ENCODE measurements around the gene ZNF443.
"Not testable (repeated sequence)": the region's sequence is repeated elsewhere in the genome, so short reads cannot be mapped to it uniquely, and the experiment has no call there.

Gene ZNF443

GRCh38 chr19:12448808-12449207, 8.0 kb upstream of the ZNF443 start:
- TF ChIP-seq CTCF (IDR thresholded peaks at IDR 0.05; ENCODE audit: low read length, missing control alignments), result no peak
- H3K4me3 ChIP-seq (replicated peaks; ENCODE audit: low read depth, low read length), result no peak overlapping the region
- DNase-seq (ENCODE audit: low read depth), result no peak

GRCh38 chr19:12439686-12440540, 908 bp downstream of the ZNF443 start:
- H3K4me3 ChIP-seq (replicated peaks; ENCODE audit: low read depth, low read length), result peak overlapping the region; percentile 79
- DNase-seq (ENCODE audit: low read depth), result peak; percentile 8

- H3K4me3 ChIP-seq (replicated peaks; ENCODE audit: low read depth, low read length); DNase-seq (ENCODE audit: low read depth): not testable (repeated sequence)
Observed at GRCh38 chr19:12430726-12431299, 10.0 kb downstream of the ZNF443 start.

GRCh38 chr19:12425888-12426274, 14.9 kb downstream of the ZNF443 start:
- no peak for DNase-seq (ENCODE audit: low read depth)
- TF ChIP-seq CTCF (IDR thresholded peaks at IDR 0.05; ENCODE audit: low read length, missing control alignments), result no peak
- H3K4me3 ChIP-seq (replicated peaks; ENCODE audit: low read depth, low read length), result no peak overlapping the region

GRCh38 chr19:12425236-12425887, 15.5 kb downstream of the ZNF443 start:
- no peak for TF ChIP-seq CTCF (IDR thresholded peaks at IDR 0.05; ENCODE audit: low read length, missing control alignments)
- H3K4me3 ChIP-seq (replicated peaks; ENCODE audit: low read depth, low read length), result no peak overlapping the region
- no peak for DNase-seq (ENCODE audit: low read depth)

- not testable (repeated sequence) for DNase-seq (ENCODE audit: low read depth); H3K4me3 ChIP-seq (replicated peaks; ENCODE audit: low read depth, low read length)
Observed at GRCh38 chr19:12417273-12417672, 23.5 kb downstream of the ZNF443 start.

- no peak for TF ChIP-seq CTCF (IDR thresholded peaks at IDR 0.05; ENCODE audit: low read length, missing control alignments)
- no peak overlapping the region for H3K4me3 ChIP-seq (replicated peaks; ENCODE audit: low read depth, low read length)
- DNase-seq (ENCODE audit: low read depth), result no peak
Observed at GRCh38 chr19:12411893-12412292, 28.9 kb downstream of the ZNF443 start.

- H3K4me3 ChIP-seq (replicated peaks; ENCODE audit: low read depth, low read length), result peak within 1 kb of the TSS; percentile 81
- TF ChIP-seq CTCF (IDR thresholded peaks at IDR 0.05; ENCODE audit: low read length, missing control alignments), result no peak
Observed at GRCh38 chr19:12400633-12401502, 40.0 kb downstream of the ZNF443 start, which contains the start of gene ZNF799. TSS of gene ZNF799 (minus strand) at chr19:12401271. CDS start at chr19:12401070, 201 bp downstream.

GRCh38 chr19:12399901-12400632, 40.8 kb downstream of the ZNF443 start:
- peak overlapping the region; percentile 81 for H3K4me3 ChIP-seq (replicated peaks; ENCODE audit: low read depth, low read length)
- peak; percentile 3 for DNase-seq (ENCODE audit: low read depth)

More at GRCh38 chr19:12400633-12401502, 40.0 kb downstream of the ZNF443 start, which contains the start of gene ZNF799:
- DNase-seq (ENCODE audit: low read depth), result peak; percentile 98

- DNase-seq (ENCODE audit: low read depth); H3K4me3 ChIP-seq (replicated peaks; ENCODE audit: low read depth, low read length): not testable (repeated sequence)
Observed at GRCh38 chr19:12391148-12391547, 49.7 kb downstream of the ZNF443 start.

- H3K4me3 ChIP-seq (replicated peaks; ENCODE audit: low read depth, low read length); DNase-seq (ENCODE audit: low read depth): not testable (repeated sequence)
Observed at GRCh38 chr19:12386365-12386764, 54.5 kb downstream of the ZNF443 start.

Measured in fibroblast of pulmonary artery (primary cell).